ENCODE measurements around the gene CBFB. TPM values are rescaled to one million over a fixed set of nuclear protein-coding genes. Genes with fewer than 3 reads are reported as not detected.

The CBFB gene
- polyA plus RNA-seq, 1 donor (not counting 4 experiments of a cell fraction or from before 2014, with no cell fraction given): 39.7 TPM

DNA sequence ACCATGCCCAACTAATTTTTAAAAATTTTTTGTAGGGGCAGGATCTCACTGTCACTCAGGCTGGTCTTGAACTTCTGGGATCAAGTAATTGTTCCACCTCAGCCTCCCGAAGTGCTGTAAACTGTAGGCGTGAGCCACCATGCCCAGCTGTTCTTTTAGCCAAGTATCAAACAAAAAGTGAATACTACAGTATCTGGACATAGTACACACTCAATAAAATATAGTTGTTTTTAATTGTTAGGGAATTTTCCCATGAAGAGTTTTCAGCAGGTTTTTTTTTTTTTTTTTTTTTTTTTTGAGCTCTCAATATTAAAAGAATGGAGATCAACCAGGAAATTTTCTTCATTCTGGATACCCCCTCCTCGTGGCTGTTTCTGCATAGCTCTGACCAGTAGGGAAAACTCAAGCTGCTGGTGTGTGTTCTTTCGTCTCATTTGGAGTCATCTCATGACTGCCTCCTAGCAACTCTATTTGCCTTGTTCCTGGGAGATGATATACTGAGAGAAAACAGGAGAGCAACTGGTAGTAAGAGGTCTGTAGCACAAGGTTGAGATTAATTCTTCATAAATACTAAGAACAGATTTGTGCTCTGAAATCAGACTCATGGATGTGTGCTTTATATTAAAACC lies 64.3 kb downstream of the CBFB start:
- Histone ChIP-seq H3K9me3 (ENCODE audit: control insufficient read depth, low read depth, low read length) (no peaks in the 10 kb centered on the region), H3K9ac (ENCODE audit: control insufficient read depth, extremely low read depth, insufficient read depth, low read length) (no peak overlapping the region), H3K4me2 (ENCODE audit: control insufficient read depth, extremely low read depth, insufficient read depth, low read depth, low read length) (no peak overlapping the region), H3K79me2 (ENCODE audit: control insufficient read depth, insufficient read depth, low read length) (no peaks in the 10 kb centered on the region), H3K27ac (ENCODE audit: control insufficient read depth, insufficient read depth, low read length) (no peak overlapping the region), H4K20me1 (ENCODE audit: control insufficient read depth, extremely low read depth, insufficient read depth, low read length) (no peaks in the 10 kb centered on the region), H3K4me1 (ENCODE audit: control insufficient read depth, extremely low read depth, insufficient read depth, low read length) (no peaks in the 10 kb centered on the region), H3K27me3 (ENCODE audit: control insufficient read depth, extremely low read depth, insufficient read depth, low read length) (no peaks in the 10 kb centered on the region), H3K36me3 (ENCODE audit: control insufficient read depth in 2 of 2, extremely low read depth in 1 of 2, insufficient read depth in 2 of 2, low read length in 2 of 2) (peaks cover 4 to 6% of the 10 kb centered on the region in 2 experiments), H3K4me3 (ENCODE audit: control insufficient read depth in 2 of 3, extremely low read depth in 1 of 3, insufficient read depth in 2 of 3, low read depth in 1 of 3, low read length in 3 of 3) (no peak overlapping the region), H3K9me1 (ENCODE audit: control insufficient read depth, extremely low read depth, insufficient read depth, low read length) (peaks cover 2% of the 10 kb centered on the region), H2AFZ (ENCODE audit: control insufficient read depth, low read length) (no peak overlapping the region)
- TF ChIP-seq, protein P1, sequence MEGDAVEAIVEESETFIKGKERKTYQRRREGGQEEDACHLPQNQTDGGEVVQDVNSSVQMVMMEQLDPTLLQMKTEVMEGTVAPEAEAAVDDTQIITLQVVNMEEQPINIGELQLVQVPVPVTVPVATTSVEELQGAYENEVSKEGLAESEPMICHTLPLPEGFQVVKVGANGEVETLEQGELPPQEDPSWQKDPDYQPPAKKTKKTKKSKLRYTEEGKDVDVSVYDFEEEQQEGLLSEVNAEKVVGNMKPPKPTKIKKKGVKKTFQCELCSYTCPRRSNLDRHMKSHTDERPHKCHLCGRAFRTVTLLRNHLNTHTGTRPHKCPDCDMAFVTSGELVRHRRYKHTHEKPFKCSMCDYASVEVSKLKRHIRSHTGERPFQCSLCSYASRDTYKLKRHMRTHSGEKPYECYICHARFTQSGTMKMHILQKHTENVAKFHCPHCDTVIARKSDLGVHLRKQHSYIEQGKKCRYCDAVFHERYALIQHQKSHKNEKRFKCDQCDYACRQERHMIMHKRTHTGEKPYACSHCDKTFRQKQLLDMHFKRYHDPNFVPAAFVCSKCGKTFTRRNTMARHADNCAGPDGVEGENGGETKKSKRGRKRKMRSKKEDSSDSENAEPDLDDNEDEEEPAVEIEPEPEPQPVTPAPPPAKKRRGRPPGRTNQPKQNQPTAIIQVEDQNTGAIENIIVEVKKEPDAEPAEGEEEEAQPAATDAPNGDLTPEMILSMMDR (optimal IDR thresholded peaks at IDR 0.05 in 1 of 3, IDR thresholded peaks at IDR 0.05 in 1 of 3, conservative IDR thresholded peaks at IDR 0.05 in 1 of 3; ENCODE audit: extremely low read depth in 1 of 3, insufficient read depth in 2 of 3, low read length in 3 of 3): no peak
- TF ChIP-seq EZH2 (IDR thresholded peaks at IDR 0.05; ENCODE audit: low read length): no peak
- no peak for DNase-seq (ENCODE audit: low read depth, low spot score)
- FAIRE-seq: no peak
- dilution Hi-C loops (cut with MboI; ENCODE audit: extremely low pct_ligation_motif_present, low sequenced_read_pairs): no loop called here

DNA sequence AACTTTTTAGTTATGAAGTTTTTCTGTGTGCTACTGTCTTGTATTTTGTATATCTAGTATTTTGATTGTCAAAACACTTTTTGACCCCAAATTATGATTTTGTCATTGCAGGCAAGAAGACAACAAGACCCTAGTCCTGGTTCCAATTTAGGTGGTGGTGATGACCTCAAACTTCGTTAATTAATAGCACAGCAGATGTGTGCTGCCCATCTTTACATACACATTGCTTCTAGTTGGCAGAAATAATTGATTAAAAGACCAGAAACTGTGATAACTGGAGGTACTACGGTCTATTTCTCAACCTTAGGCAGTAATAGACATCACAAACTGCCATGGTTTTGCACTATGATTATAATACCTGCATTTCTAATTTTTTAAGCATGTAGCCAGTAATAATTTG lies 69.7 kb downstream of the CBFB start:
- no peak for FAIRE-seq
- no peak overlapping the region for H3K4me2 ChIP-seq (ENCODE audit: control insufficient read depth, extremely low read depth, insufficient read depth, low read depth, low read length)
- no peak overlapping the region for H2AFZ ChIP-seq (ENCODE audit: control insufficient read depth, low read length)
- dilution Hi-C loops (cut with MboI; ENCODE audit: extremely low pct_ligation_motif_present, low sequenced_read_pairs): no loop called here
- H3K9ac ChIP-seq (ENCODE audit: control insufficient read depth, extremely low read depth, insufficient read depth, low read length): no peak overlapping the region
- no peak overlapping the region for H3K27ac ChIP-seq (ENCODE audit: control insufficient read depth, insufficient read depth, low read length)
- H3K36me3 ChIP-seq (ENCODE audit: control insufficient read depth in 2 of 2, extremely low read depth in 1 of 2, insufficient read depth in 2 of 2, low read length in 2 of 2): peaks cover 4 to 5% of the 10 kb centered on the region in 2 experiments
- TF ChIP-seq, protein P1 (optimal IDR thresholded peaks at IDR 0.05 in 1 of 3, IDR thresholded peaks at IDR 0.05 in 1 of 3, conservative IDR thresholded peaks at IDR 0.05 in 1 of 3; ENCODE audit: extremely low read depth in 1 of 3, insufficient read depth in 2 of 3, low read length in 3 of 3): no peak
- no peak for TF ChIP-seq EZH2 (IDR thresholded peaks at IDR 0.05; ENCODE audit: low read length)
- no peak for DNase-seq (ENCODE audit: low read depth, low spot score)
- H3K27me3 ChIP-seq (ENCODE audit: control insufficient read depth, extremely low read depth, insufficient read depth, low read length): no peaks in the 10 kb centered on the region
- H3K4me3 ChIP-seq (ENCODE audit: control insufficient read depth in 2 of 3, extremely low read depth in 1 of 3, insufficient read depth in 2 of 3, low read depth in 1 of 3, low read length in 3 of 3): no peak overlapping the region
- no peaks in the 10 kb centered on the region for H3K4me1 ChIP-seq (ENCODE audit: control insufficient read depth, extremely low read depth, insufficient read depth, low read length)
- no peaks in the 10 kb centered on the region for H3K9me1 ChIP-seq (ENCODE audit: control insufficient read depth, extremely low read depth, insufficient read depth, low read length)
- no peaks in the 10 kb centered on the region for H4K20me1 ChIP-seq (ENCODE audit: control insufficient read depth, extremely low read depth, insufficient read depth, low read length)
- no peaks in the 10 kb centered on the region for H3K9me3 ChIP-seq (ENCODE audit: control insufficient read depth, low read depth, low read length)
- no peaks in the 10 kb centered on the region for H3K79me2 ChIP-seq (ENCODE audit: control insufficient read depth, insufficient read depth, low read length)
